HEK293 (cell line): ENCODE data around the gene PIPOX.

Experiments used
- CTCF ChIA-PET: fragments of 350-600 bp; formaldehyde crosslinking; extraction: SDS; loops from one replicate; lab custom pipeline; 2021; ENCODE audit warnings: antibody characterized with exemption; lab: Yijun Ruan, JAX
- POLR2A ChIA-PET: fragments of 300-600 bp; formaldehyde crosslinking; extraction: SDS; loops from one replicate; lab custom pipeline; 2020; ENCODE audit warnings: antibody characterized with exemption, inconsistent platforms; lab: Yijun Ruan, JAX
- H3K27ac ChIP-seq: fragments of 200-500 bp; sonication (Bioruptor generic); 2 replicates; pipeline ENCODE4 v1.5.1; 2014; ENCODE audit warnings: low read depth, low read length, control low read depth, inconsistent platforms; ENCODE audit errors: extremely low read depth
- H3K36me3 ChIP-seq, 2 experiments: fragments of 200-500 bp in 1 of 2; sonication (Bioruptor generic) in 1 of 2; 1 replicate in 1 of 2; 2 replicates in 1 of 2; pipeline ENCODE4 v1.5.1; 2014 to 2017; ENCODE audit warnings: inconsistent platforms in 2 of 2, low read length in 2 of 2; ENCODE audit not compliant: control insufficient read depth in 2 of 2, insufficient read depth in 1 of 2
- H3K4me1 ChIP-seq: fragments of 200-500 bp; sonication (Bioruptor generic); 2 replicates; pipeline ENCODE4 v1.5.1; 2014; ENCODE audit warnings: mild to moderate bottlenecking, low read length, inconsistent platforms; ENCODE audit not compliant: control insufficient read depth, insufficient read depth
- H3K4me3 ChIP-seq: 2 replicates; pipeline ENCODE4 v1.5.1; 2011; ENCODE audit warnings: low read depth, mild to moderate bottlenecking, control low read depth, low read length, moderate library complexity
- H3K9me3 ChIP-seq: fragments of 200-500 bp; sonication (Bioruptor generic); 2 replicates; pipeline ENCODE4 v1.5.1; 2014; ENCODE audit warnings: low read depth, low read length, inconsistent platforms; ENCODE audit not compliant: control insufficient read depth, insufficient read depth
- PATZ1 ChIP-seq: fragments of 450-650 bp; formaldehyde crosslinking; IDR thresholded peaks from 2 replicates; pipeline ENCODE4 v1.5.1; 2016; ENCODE audit warnings: missing biosample characterization, missing genetic modification characterization
- PRDM10 ChIP-seq: fragments of 450-650 bp; formaldehyde crosslinking; IDR thresholded peaks from 2 replicates; pipeline ENCODE4 v1.5.1; 2016; ENCODE audit warnings: missing biosample characterization, missing genetic modification characterization
- REPIN1 ChIP-seq: fragments of 450-650 bp; formaldehyde crosslinking; IDR thresholded peaks from 2 replicates; pipeline ENCODE4 v1.5.1; 2017; ENCODE audit warnings: missing biosample characterization, missing genetic modification characterization, low read depth
- TRIM28 ChIP-seq: IDR thresholded peaks from 2 replicates; pipeline ENCODE4 v1.6.1; 2011; ENCODE audit warnings: low read length, control low read depth, borderline replicate concordance
- ZBTB49 ChIP-seq: fragments of 450-650 bp; formaldehyde crosslinking; IDR thresholded peaks from 2 replicates; pipeline ENCODE4 v1.5.1; 2016; ENCODE audit warnings: missing biosample characterization, missing genetic modification characterization, low read depth
- ZNF112 ChIP-seq: fragments of 450-650 bp; formaldehyde crosslinking; IDR thresholded peaks from 2 replicates; pipeline ENCODE4 v1.5.0; 2017; ENCODE audit warnings: missing biosample characterization, missing genetic modification characterization
- ZNF114 ChIP-seq: fragments of 450-650 bp; formaldehyde crosslinking; IDR thresholded peaks from 2 replicates; pipeline ENCODE4 v1.5.0; 2017; ENCODE audit warnings: missing biosample characterization, missing genetic modification characterization
- ZNF26 ChIP-seq: fragments of 450-650 bp; formaldehyde crosslinking; IDR thresholded peaks from 2 replicates; pipeline ENCODE4 v1.5.1; 2016; ENCODE audit warnings: missing biosample characterization, missing genetic modification characterization
- ZNF394 ChIP-seq: fragments of 450-650 bp; formaldehyde crosslinking; IDR thresholded peaks from 2 replicates; pipeline ENCODE4 v1.5.1; 2016; ENCODE audit warnings: missing biosample characterization, missing genetic modification characterization, mild to moderate bottlenecking, moderate library complexity, borderline replicate concordance
- ZNF610 ChIP-seq: fragments of 450-650 bp; formaldehyde crosslinking; IDR thresholded peaks from 2 replicates; pipeline ENCODE4 v1.5.1; 2016; ENCODE audit warnings: missing biosample characterization, missing genetic modification characterization, borderline replicate concordance
- ZNF664 ChIP-seq: fragments of 450-650 bp; formaldehyde crosslinking; IDR thresholded peaks from 2 replicates; pipeline ENCODE4 v1.5.1; 2016; ENCODE audit warnings: missing biosample characterization, missing genetic modification characterization
- ZNF692 ChIP-seq: fragments of 450-650 bp; formaldehyde crosslinking; IDR thresholded peaks from 2 replicates; pipeline ENCODE4 v1.5.1; 2016; ENCODE audit warnings: missing biosample characterization, missing genetic modification characterization
- ZSCAN30 ChIP-seq: fragments of 450-650 bp; IDR thresholded peaks from 2 replicates; pipeline ENCODE4 v1.5.1; 2018; ENCODE audit warnings: missing biosample characterization, mild to moderate bottlenecking, missing genetic modification characterization, moderate library complexity

Gene PIPOX

GRCh38 chr17:29037739-29038084, 5.2 kb upstream of the PIPOX start:
- ChIA-PET CTCF (interaction anchor here (1.0 to 4.6 kb wide), 4 partner anchors 73 to 82 kb away, joined by 3 to 25 read pairs (median 8); no protein-coding TSS in a partner anchor), POLR2A (no interaction called here)

GRCh38 chr17:29038085-29038795, 4.7 kb upstream of the PIPOX start:
- no peak overlapping the region for H3K4me3 ChIP-seq
- H3K9me3 ChIP-seq = no peaks in the 10 kb centered on the region
- ChIA-PET CTCF (interaction anchor here (0.6 to 4.6 kb wide), 4 partner anchors 73 to 94 kb away, joined by 4 to 25 read pairs (median 8); no protein-coding TSS in a partner anchor), POLR2A (no interaction called here)
- peaks cover 5% of the 10 kb centered on the region for H3K4me1 ChIP-seq
- no peaks in the 10 kb centered on the region for H3K36me3 ChIP-seq
- H3K27ac ChIP-seq = no peak overlapping the region
- TF ChIP-seq ZNF664 (tag by site-specific recombination) (no peak), REPIN1 (tag by site-specific recombination) (no peak), ZNF692 (tag by site-specific recombination) (no peak), ZNF26 (tag by site-specific recombination) (no peak), ZNF112 (tag by site-specific recombination) (no peak), ZNF610 (tag by site-specific recombination) (no peak), TRIM28 (no peak), ZNF114 (tag by site-specific recombination) (no peak), ZSCAN30 (tag by site-specific recombination) (no peak), ZNF394 (tag by site-specific recombination) (no peak)

More at GRCh38 chr17:29037739-29038084, 5.2 kb upstream of the PIPOX start:
- H3K4me1 ChIP-seq = peaks cover under 1% of the 10 kb centered on the region
- no peaks in the 10 kb centered on the region for H3K9me3 ChIP-seq
- no peak overlapping the region for H3K4me3 ChIP-seq
- H3K36me3 ChIP-seq = no peaks in the 10 kb centered on the region
- no peak overlapping the region for H3K27ac ChIP-seq
- TF ChIP-seq PATZ1 (no peak), ZBTB49 (tag by site-specific recombination) (no peak), ZNF664 (tag by site-specific recombination) (no peak), PRDM10 (tag by site-specific recombination) (no peak)
